Caco-2 (cell line): ENCODE measurements around the gene ZNF850. TPM values are rescaled to one million over a fixed set of nuclear protein-coding genes. Genes with fewer than 3 reads are reported as not detected.

Source experiments
- BruUV-seq: library from RNA; stranded (reverse); fragments of 400-500 nt; replicated peaks from 2 replicates; lab custom pipeline; 2021; lab: Mats Ljungman, UMichigan
- CTCF ChIA-PET: fragments of 300-600 bp; sonication (Branson Sonifier 250); formaldehyde crosslinking; loops from one replicate; lab custom pipeline; 2022; ENCODE audit warnings: antibody characterized with exemption; lab: Charles Lee
- POLR2A ChIA-PET: fragments of 300-600 bp; sonication (Branson Sonifier 250); formaldehyde crosslinking; loops from one replicate; lab custom pipeline; 2022; ENCODE audit warnings: antibody characterized with exemption; lab: Charles Lee
- DNase-seq, 2 experiments: peaks; one replicate each; pipeline versions ENCODE4 v3.0.0 to v3.0.0-alpha.2; 2020 to 2022
- H3K27me3 ChIP-seq: replicated peaks from 2 replicates; pipeline ENCODE4 v1.6.0; 2011; ENCODE audit warnings: low read length; ENCODE audit not compliant: control insufficient read depth, insufficient read depth
- H3K36me3 ChIP-seq: 2 replicates; pipeline ENCODE4 v1.5.1; 2011; ENCODE audit warnings: low read length; ENCODE audit not compliant: control insufficient read depth, insufficient read depth
- H3K4me1 ChIP-seq: fragments of 250-450 bp; sonication (Bioruptor Pico); 2 replicates; pipeline ENCODE4 v1.5.1; 2020; ENCODE audit warnings: mild to moderate bottlenecking
- H3K4me3 ChIP-seq: 2 replicates; pipeline ENCODE4 v1.5.1; 2011; ENCODE audit warnings: low read depth, mild to moderate bottlenecking, control low read depth, low read length
- H3K9me3 ChIP-seq: fragments of 250-450 bp; sonication (Bioruptor Pico); 2 replicates; pipeline ENCODE4 v1.5.1; 2020; ENCODE audit warnings: mild to moderate bottlenecking, moderate library complexity
- H3K27ac Mint-ChIP-seq: one replicate; pipeline ENCODE4 v1.8.0; 2022; ENCODE audit warnings: mixed read lengths; ENCODE audit not compliant: unreplicated experiment
- H3K27me3 Mint-ChIP-seq: one replicate; pipeline ENCODE4 v1.8.0; 2022; ENCODE audit warnings: mixed read lengths; ENCODE audit not compliant: insufficient read depth, unreplicated experiment
- H3K36me3 Mint-ChIP-seq: one replicate; pipeline ENCODE4 v1.8.0; 2022; ENCODE audit warnings: mild to moderate bottlenecking, mixed read lengths; ENCODE audit not compliant: insufficient read depth, unreplicated experiment
- H3K4me1 Mint-ChIP-seq: one replicate; pipeline ENCODE4 v1.8.0; 2022; ENCODE audit warnings: low read depth, mixed read lengths; ENCODE audit not compliant: unreplicated experiment
- H3K4me3 Mint-ChIP-seq: one replicate; pipeline ENCODE4 v1.8.0; 2022; ENCODE audit warnings: mild to moderate bottlenecking, moderate library complexity, mixed read lengths; ENCODE audit not compliant: unreplicated experiment
- H3K9me3 Mint-ChIP-seq: one replicate; pipeline ENCODE4 v1.8.0; 2022; ENCODE audit warnings: mixed read lengths; ENCODE audit not compliant: unreplicated experiment
- CTCF ChIP-seq, 2 experiments: fragments of 200-600 bp in 1 of 2; IDR thresholded peaks; 1 replicate in 1 of 2; 2 replicates in 1 of 2; pipeline versions ENCODE4 v1.5.1 to v1.8.0; 2011 to 2022; ENCODE audit warnings: antibody characterized with exemption in 1 of 2, control low read depth in 1 of 2, inconsistent platforms in 1 of 2, low read depth in 1 of 2, low read length in 1 of 2, mild to moderate bottlenecking in 1 of 2, moderate library complexity in 1 of 2; ENCODE audit not compliant: insufficient read depth in 1 of 2, severe bottlenecking in 1 of 2, unreplicated experiment in 1 of 2
- intact Hi-C: fragments of 100-400 bp; cut with micrococcal nuclease; formaldehyde crosslinking; loops from one replicate; pipeline ENCODE4 v1.10.0; 2022; ENCODE audit not compliant: unreplicated experiment
- total RNA-seq: library from RNA; stranded (reverse); gene quantifications from 2 replicates; pipeline ENCODE4 v1.2.3, GENCODE V29; 2022

The ZNF850 gene
- total RNA-seq, 1 experiment from 2014 or later = 7.8 TPM

- Mint-ChIP-seq H3K36me3 (peaks cover 66% of the 10 kb centered on the region), H3K4me3 (no peak overlapping the region), H3K27me3 (no peaks in the 10 kb centered on the region), H3K4me1 (no peaks in the 10 kb centered on the region), H3K9me3 (peaks cover 57% of the 10 kb centered on the region), H3K27ac (no peak overlapping the region)
- Histone ChIP-seq H3K4me3 (no peak overlapping the region), H3K36me3 (peaks cover 3% of the 10 kb centered on the region), H3K27me3 (no peaks in the 10 kb centered on the region), H3K4me1 (no peaks in the 10 kb centered on the region), H3K9me3 (peaks cover 77% of the 10 kb centered on the region)
- CTCF ChIA-PET = no interaction called here
- no peak for TF ChIP-seq CTCF (IDR thresholded peaks at IDR 0.05; ENCODE audit: insufficient read depth in 1 of 2, low read depth in 1 of 2, low read length in 1 of 2, severe bottlenecking in 1 of 2, unreplicated experiment in 1 of 2)
- TSS peak; percentile 8 for BruUV-seq
- DNase-seq = no peak
- POLR2A ChIA-PET = no interaction called here
- intact Hi-C loops = no loop called here
Measured at GRCh38 chr19:36719687-36720556, 52.7 kb downstream of the ZNF850 start.

- no peaks in the 10 kb centered on the region for H3K27me3 ChIP-seq
- peaks cover 50% of the 10 kb centered on the region for H3K36me3 Mint-ChIP-seq
- no peak overlapping the region for H3K4me3 Mint-ChIP-seq
- no peak for DNase-seq
- ChIA-PET CTCF (no interaction called here), POLR2A (no interaction called here)
- H3K4me1 ChIP-seq = no peaks in the 10 kb centered on the region
- intact Hi-C loops = no loop called here
- no peak overlapping the region for H3K4me3 ChIP-seq
- no TSS peak for BruUV-seq
- no peak for TF ChIP-seq CTCF (IDR thresholded peaks at IDR 0.05; ENCODE audit: insufficient read depth in 1 of 2, low read depth in 1 of 2, low read length in 1 of 2, severe bottlenecking in 1 of 2, unreplicated experiment in 1 of 2)
- H3K9me3 ChIP-seq = peaks cover 72% of the 10 kb centered on the region
- no peak overlapping the region for H3K27ac Mint-ChIP-seq
- H3K27me3 Mint-ChIP-seq = no peaks in the 10 kb centered on the region
- peaks cover under 1% of the 10 kb centered on the region; the same call in 1 of the 2 replicates for H3K36me3 ChIP-seq
- H3K4me1 Mint-ChIP-seq = no peaks in the 10 kb centered on the region
- peaks cover 61% of the 10 kb centered on the region for H3K9me3 Mint-ChIP-seq
Measured at GRCh38 chr19:36709423-36709822, 63.2 kb downstream of the ZNF850 start.

GRCh38 chr19:36707134-36707533 is 65.5 kb downstream of the ZNF850 start:
- no peak for TF ChIP-seq CTCF (IDR thresholded peaks at IDR 0.05; ENCODE audit: insufficient read depth in 1 of 2, low read depth in 1 of 2, low read length in 1 of 2, severe bottlenecking in 1 of 2, unreplicated experiment in 1 of 2)
- Histone ChIP-seq H3K36me3 (no peaks in the 10 kb centered on the region), H3K27me3 (no peaks in the 10 kb centered on the region), H3K4me1 (no peaks in the 10 kb centered on the region), H3K9me3 (peaks cover 62% of the 10 kb centered on the region), H3K4me3 (no peak overlapping the region)
- Mint-ChIP-seq H3K4me3 (no peak overlapping the region), H3K9me3 (peaks cover 58% of the 10 kb centered on the region), H3K4me1 (no peaks in the 10 kb centered on the region), H3K27me3 (no peaks in the 10 kb centered on the region), H3K36me3 (peaks cover 40% of the 10 kb centered on the region), H3K27ac (no peak overlapping the region)
- intact Hi-C loops = no loop called here
- BruUV-seq = no TSS peak
- CTCF ChIA-PET = no interaction called here
- POLR2A ChIA-PET = no interaction called here
- no peak for DNase-seq
